GM19025 (cell line): Measurements from ENCODE around the gene HEYL.

ENCODE experiments used
- ATAC-seq: cut with Tn5 transposase; IDR thresholded peaks from one replicate; pipeline ENCODE4 v1.9.1; 2021; ENCODE audit warnings: mild to moderate bottlenecking, low read depth, moderate library complexity; ENCODE audit not compliant: unreplicated experiment

Gene HEYL

GRCh38 chr1:39639305-39640130, at the start of gene HEYL:
HEYL (minus strand) TSS chr1:39639643; CDS start chr1:39639625, 18 bp downstream.
- peak; percentile 66 for ATAC-seq

GRCh38 chr1:39689214-39689613, 49.8 kb upstream of the HEYL start:
- ATAC-seq, result no peak

- ATAC-seq, result no peak
These were observed 49.3 kb upstream of the HEYL start for GRCh38 chr1:39688706-39689105.

GRCh38 chr1:39687243-39687642, 47.8 kb upstream of the HEYL start:
- ATAC-seq, result no peak

GRCh38 chr1:39685071-39685470, 45.6 kb upstream of the HEYL start:
- no peak for ATAC-seq

- no peak for ATAC-seq
These were observed 44.8 kb upstream of the HEYL start for GRCh38 chr1:39684313-39684664.

- no peak for ATAC-seq
These were observed 44.3 kb upstream of the HEYL start for GRCh38 chr1:39683591-39684312.

- ATAC-seq, result no peak
These were observed 42.6 kb upstream of the HEYL start for GRCh38 chr1:39681999-39682398.

GRCh38 chr1:39681294-39681693, 41.9 kb upstream of the HEYL start:
- no peak for ATAC-seq

GRCh38 chr1:39680751-39681150, 41.3 kb upstream of the HEYL start:
- ATAC-seq, result no peak

- no peak for ATAC-seq
These were observed 40.4 kb upstream of the HEYL start for GRCh38 chr1:39679821-39680220.

GRCh38 chr1:39678889-39679288, 39.4 kb upstream of the HEYL start:
- no peak for ATAC-seq

GRCh38 chr1:39677645-39678044, 38.2 kb upstream of the HEYL start:
- ATAC-seq, result no peak

- no peak for ATAC-seq
These were observed 37.6 kb upstream of the HEYL start for GRCh38 chr1:39676948-39677548.

GRCh38 chr1:39675220-39675619, 35.8 kb upstream of the HEYL start:
- no peak for ATAC-seq

GRCh38 chr1:39673215-39673614, 33.8 kb upstream of the HEYL start:
- no peak for ATAC-seq

- ATAC-seq, result no peak
These were observed 33.1 kb upstream of the HEYL start for GRCh38 chr1:39672551-39672947.

GRCh38 chr1:39671793-39672550, 32.5 kb upstream of the HEYL start, which contains the start of gene NT5C1A:
NT5C1A (minus strand) TSS chr1:39672107; CDS start chr1:39672038, 69 bp downstream.
- ATAC-seq, result no peak

- ATAC-seq, result no peak
These were observed 32.0 kb upstream of the HEYL start for GRCh38 chr1:39671433-39671792.

- no peak for ATAC-seq
These were observed 31.2 kb upstream of the HEYL start for GRCh38 chr1:39670689-39671088.

- no peak for ATAC-seq
These were observed 29.5 kb upstream of the HEYL start for GRCh38 chr1:39668894-39669293.
